Smooth muscle cell (in vitro differentiated cells): ENCODE results near the gene CABP4. TPM values are rescaled to one million over a fixed set of nuclear protein-coding genes. Genes with fewer than 3 reads are reported as not detected.

Source experiments
- DNase-seq: peaks from one replicate; lab custom pipeline; 2025; ENCODE audit not compliant: unreplicated experiment; lab: John Stamatoyannopoulos, UW
- H2AFZ ChIP-seq: fragments of 200-600 bp; sonication (generic); 2 replicates; pipeline ENCODE4 v1.6.0; 2016; ENCODE audit warnings: antibody characterized with exemption, low read depth, mild to moderate bottlenecking
- H3F3A ChIP-seq: fragments of 200-600 bp; sonication (generic); 2 replicates; pipeline ENCODE4 v1.6.0; 2017; ENCODE audit warnings: antibody characterized with exemption, low read depth
- H3K27ac ChIP-seq: fragments of 200-600 bp; sonication (generic); 2 replicates; pipeline ENCODE4 v1.5.1; 2016; ENCODE audit warnings: low read depth, mild to moderate bottlenecking
- H3K27me3 ChIP-seq: fragments of 200-600 bp; sonication (generic); 2 replicates; pipeline ENCODE4 v1.6.1; 2016; ENCODE audit warnings: low read depth, mild to moderate bottlenecking
- H3K36me3 ChIP-seq: fragments of 200-600 bp; sonication (generic); 2 replicates; pipeline ENCODE4 v1.5.1; 2016; ENCODE audit warnings: low read depth
- H3K4me1 ChIP-seq: fragments of 200-600 bp; sonication (generic); 2 replicates; pipeline ENCODE4 v1.5.1; 2016; ENCODE audit warnings: low read depth
- H3K4me2 ChIP-seq: fragments of 200-600 bp; sonication (generic); 2 replicates; pipeline ENCODE4 v1.6.0; 2016; ENCODE audit warnings: mild to moderate bottlenecking
- H3K4me3 ChIP-seq: fragments of 200-600 bp; sonication (generic); 2 replicates; pipeline ENCODE4 v1.5.1; 2016; ENCODE audit warnings: mild to moderate bottlenecking
- H3K79me2 ChIP-seq: fragments of 200-600 bp; sonication (generic); 2 replicates; pipeline ENCODE4 v1.6.0; 2016; ENCODE audit warnings: low read depth, mild to moderate bottlenecking
- H3K9ac ChIP-seq: fragments of 200-600 bp; sonication (generic); 2 replicates; pipeline ENCODE4 v1.6.0; 2016; ENCODE audit warnings: low read depth
- H3K9me3 ChIP-seq: fragments of 200-600 bp; sonication (generic); replicated peaks from 2 replicates; pipeline ENCODE4 v1.5.1; 2016; ENCODE audit warnings: low read depth
- H4K20me1 ChIP-seq: fragments of 200-600 bp; sonication (generic); 2 replicates; pipeline ENCODE4 v1.6.0; 2016; ENCODE audit warnings: low read depth
- WGBS: methylation state at CpG from one replicate; pipeline ENCODE4 v1.1.7; 2016; ENCODE audit warnings: low lambda C conversion rate; 5-methylcytosine and 5-hydroxymethylcytosine counted together
- polyA plus RNA-seq: library from polyadenylated mRNA; unstranded; fragments of >200 nt; fragmentation: Nextera tagmentation; extraction: Ambion mirVana; gene quantifications from 2 replicates; pipeline ENCODE4 v1.2.1, GENCODE V29; 2016
- total RNA-seq: library from RNA; depleted of rRNA; stranded (reverse); fragments of >200 nt; gene quantifications from 2 replicates; pipeline ENCODE4 v1.2.3, GENCODE V29; 2014
- TF ChIP-seq, protein P1 (sequence below): fragments of 200-600 bp; sonication (generic); IDR thresholded peaks from 2 replicates; pipeline ENCODE4 v1.5.1; 2017; ENCODE audit warnings: borderline replicate concordance, mild to moderate bottlenecking, antibody characterized with exemption; ENCODE audit not compliant: insufficient read depth, poor library complexity, severe bottlenecking

CABP4 gene
- total and polyA plus RNA-seq, 2 experiments from 2014 or later, result not detected

DNA sequence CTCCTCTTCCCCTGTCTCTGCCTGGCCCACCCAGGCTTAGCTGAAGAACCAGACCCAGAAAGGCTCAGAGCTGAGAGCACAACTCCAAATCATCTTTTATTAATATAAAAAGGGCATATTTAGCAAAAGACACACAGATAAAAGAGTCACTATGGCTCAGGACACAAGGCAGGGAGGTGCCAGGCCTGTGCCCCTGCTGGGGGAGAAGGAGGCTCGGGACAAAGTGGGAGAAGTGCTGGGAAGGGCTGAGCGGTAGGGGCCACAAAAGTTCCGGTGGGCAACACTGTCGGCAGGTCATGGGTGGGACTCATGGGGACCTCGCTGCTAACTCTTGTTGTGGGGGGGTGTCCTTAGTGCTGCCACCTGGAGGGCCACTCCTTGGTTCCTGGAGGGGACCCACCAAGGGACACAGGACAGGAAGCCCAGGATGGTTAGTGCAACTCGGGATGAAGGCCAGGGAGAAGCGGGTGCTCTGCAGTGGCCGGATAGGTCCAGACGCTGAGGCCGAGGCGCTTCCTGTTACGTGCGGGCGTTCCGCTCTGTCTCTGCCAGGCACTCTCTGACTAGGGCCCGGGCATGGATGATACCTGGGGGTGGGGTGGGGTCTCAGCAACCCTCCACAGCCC lies 51.4 kb downstream of the CABP4 start:
- Histone ChIP-seq H3K9me3 (no peaks in the 10 kb centered on the region), H3K27me3 (no peaks in the 10 kb centered on the region), H3K4me3 (no peak overlapping the region), H2AFZ (no peak overlapping the region), H3K4me1 (peaks cover 21% of the 10 kb centered on the region), H3K27ac (peak overlapping the region; percentile 87), H3K36me3 (no peaks in the 10 kb centered on the region), H3K79me2 (peaks cover 14% of the 10 kb centered on the region), H4K20me1 (peaks cover 18% of the 10 kb centered on the region), H3K9ac (no peak overlapping the region), H3K4me2 (peak overlapping the region; percentile 39), H3F3A (peaks cover 4% of the 10 kb centered on the region)
- no peak for DNase-seq
- TF ChIP-seq, protein P1, sequence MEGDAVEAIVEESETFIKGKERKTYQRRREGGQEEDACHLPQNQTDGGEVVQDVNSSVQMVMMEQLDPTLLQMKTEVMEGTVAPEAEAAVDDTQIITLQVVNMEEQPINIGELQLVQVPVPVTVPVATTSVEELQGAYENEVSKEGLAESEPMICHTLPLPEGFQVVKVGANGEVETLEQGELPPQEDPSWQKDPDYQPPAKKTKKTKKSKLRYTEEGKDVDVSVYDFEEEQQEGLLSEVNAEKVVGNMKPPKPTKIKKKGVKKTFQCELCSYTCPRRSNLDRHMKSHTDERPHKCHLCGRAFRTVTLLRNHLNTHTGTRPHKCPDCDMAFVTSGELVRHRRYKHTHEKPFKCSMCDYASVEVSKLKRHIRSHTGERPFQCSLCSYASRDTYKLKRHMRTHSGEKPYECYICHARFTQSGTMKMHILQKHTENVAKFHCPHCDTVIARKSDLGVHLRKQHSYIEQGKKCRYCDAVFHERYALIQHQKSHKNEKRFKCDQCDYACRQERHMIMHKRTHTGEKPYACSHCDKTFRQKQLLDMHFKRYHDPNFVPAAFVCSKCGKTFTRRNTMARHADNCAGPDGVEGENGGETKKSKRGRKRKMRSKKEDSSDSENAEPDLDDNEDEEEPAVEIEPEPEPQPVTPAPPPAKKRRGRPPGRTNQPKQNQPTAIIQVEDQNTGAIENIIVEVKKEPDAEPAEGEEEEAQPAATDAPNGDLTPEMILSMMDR, result no peak
- 91% methylated on average over 16 of the region's 16 CpGs for WGBS

DNA sequence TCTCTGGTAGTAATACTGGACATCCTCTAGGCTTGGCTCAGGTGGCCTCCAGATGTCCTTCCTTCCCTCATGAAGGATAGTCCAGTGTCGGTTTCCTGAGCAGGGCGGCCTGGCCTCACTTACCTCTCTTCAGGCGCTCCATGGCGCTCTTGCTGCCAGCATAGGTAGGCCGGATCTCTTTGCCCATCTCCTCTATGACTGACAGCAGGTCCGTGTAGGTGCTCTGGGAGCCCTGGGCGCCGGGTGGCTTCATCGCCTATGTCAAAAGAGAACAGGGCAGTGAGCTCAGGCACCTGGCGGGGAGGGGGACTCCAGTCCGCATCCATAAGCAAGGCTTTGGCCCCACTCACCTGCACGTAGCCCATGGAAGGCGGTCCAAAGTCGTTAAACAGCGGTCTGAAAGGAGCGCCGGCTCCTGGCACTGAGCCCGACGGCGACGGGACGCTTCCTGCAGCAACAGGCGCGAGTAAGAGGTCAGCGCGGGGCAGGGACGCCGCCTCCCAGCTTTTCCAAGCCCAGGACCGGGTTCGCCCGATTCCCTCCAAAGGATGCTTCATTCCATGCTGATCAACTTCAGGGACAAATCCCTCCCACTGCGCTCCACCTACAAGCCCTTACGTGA lies 52.2 kb downstream of the CABP4 start:
- Histone ChIP-seq H3K4me3 (peak overlapping the region; percentile 77), H3K27me3 (no peaks in the 10 kb centered on the region), H3K4me2 (peak overlapping the region; percentile 79), H3K79me2 (peaks cover 14% of the 10 kb centered on the region), H3K4me1 (peaks cover 21% of the 10 kb centered on the region), H3K9ac (peak overlapping the region; percentile 0), H4K20me1 (peaks cover 17% of the 10 kb centered on the region), H3K36me3 (no peaks in the 10 kb centered on the region), H3K27ac (peak overlapping the region; percentile 26), H3K9me3 (no peaks in the 10 kb centered on the region), H2AFZ (no peak overlapping the region), H3F3A (peaks cover 4% of the 10 kb centered on the region)
- DNase-seq, result no peak
- 26% methylated on average over 33 of the region's 33 CpGs for WGBS
- TF ChIP-seq, protein P1, result no peak

DNA sequence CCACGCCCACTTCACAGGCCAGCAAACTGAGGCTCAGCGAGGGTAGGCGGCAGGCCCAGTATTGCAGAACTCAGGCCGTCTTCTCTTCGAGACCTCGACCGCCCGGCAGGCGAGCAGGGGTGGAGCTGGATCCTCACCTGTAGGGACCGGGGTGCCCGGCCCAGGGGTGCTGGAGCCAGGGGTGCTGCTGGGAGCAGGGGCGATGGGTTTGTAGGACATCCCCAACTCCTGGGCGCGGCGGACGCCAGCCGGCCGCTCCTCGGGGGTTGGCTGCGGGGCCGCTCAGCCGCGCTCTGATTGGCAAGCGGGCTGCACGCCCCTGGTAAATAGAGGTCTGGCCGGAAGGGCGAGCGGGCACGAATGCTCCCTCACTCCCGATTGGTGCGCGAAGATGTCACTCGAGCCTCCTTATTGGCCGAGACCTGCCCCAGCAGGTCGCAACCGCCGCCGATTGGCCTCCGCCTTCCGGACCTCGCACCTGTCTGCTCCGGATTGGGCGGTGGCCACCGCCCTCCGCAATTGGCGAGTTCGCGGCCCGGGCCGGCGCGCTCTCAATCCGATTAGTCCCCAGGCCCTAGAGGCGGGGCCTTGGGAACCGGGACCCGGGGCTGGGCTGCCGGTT lies 52.8 kb downstream of the CABP4 start, which contains the start of gene CDK2AP2:
TSS of gene CDK2AP2 (minus strand) at position 299 of the 622 bp plus-strand sequence. CDS start at position 219, 80 bp downstream.
- H3K9me3 ChIP-seq, result no peaks in the 10 kb centered on the region
- H3K4me1 ChIP-seq, result peaks cover 20% of the 10 kb centered on the region
- H3K4me3 ChIP-seq, result peak within 1 kb of the TSS; percentile 77
- peaks cover 11% of the 10 kb centered on the region for H4K20me1 ChIP-seq
- peaks cover 10% of the 10 kb centered on the region for H3K79me2 ChIP-seq
- WGBS, result under 1% methylated on average over 51 of the region's 57 CpGs
- H3F3A ChIP-seq, result peaks cover 4% of the 10 kb centered on the region
- no peaks in the 10 kb centered on the region for H3K36me3 ChIP-seq
- H3K27me3 ChIP-seq, result no peaks in the 10 kb centered on the region
- TF ChIP-seq, protein P1, result no peak
- peak within 1 kb of the TSS; percentile 95 for H3K27ac ChIP-seq
- peak within 1 kb of the TSS; percentile 91 for H2AFZ ChIP-seq
- peak within 1 kb of the TSS; percentile 90 for H3K4me2 ChIP-seq
- H3K9ac ChIP-seq, result peak within 1 kb of the TSS; percentile 96
- DNase-seq, result peak; percentile 94
